Endodermal cell (in vitro differentiated cells): Measurements from ENCODE around the gene PPIL6. TPM values are rescaled to one million over a fixed set of nuclear protein-coding genes. Genes with fewer than 3 reads are reported as not detected.

ENCODE experiments used
- DNase-seq: peaks from one replicate; pipeline ENCODE4 v3.0.0-alpha.2; 2017
- H3K27ac ChIP-seq: 2 replicates; pipeline ENCODE4 v1.5.1; 2013; ENCODE audit warnings: mild to moderate bottlenecking, low read depth, low read length, moderate library complexity
- H3K27me3 ChIP-seq: 2 replicates; pipeline ENCODE4 v1.6.1; 2013; ENCODE audit warnings: mild to moderate bottlenecking, low read length, moderate library complexity; ENCODE audit not compliant: insufficient read depth, control insufficient read depth, poor library complexity, severe bottlenecking
- H3K36me3 ChIP-seq: 2 replicates; pipeline ENCODE4 v1.7.0; 2013; ENCODE audit warnings: mild to moderate bottlenecking, low read length, moderate library complexity; ENCODE audit not compliant: control insufficient read depth, insufficient read depth
- H3K4me1 ChIP-seq: one replicate; pipeline ENCODE4 v1.7.0; 2013; ENCODE audit warnings: low read length; ENCODE audit not compliant: control insufficient read depth, insufficient read depth
- H3K4me3 ChIP-seq: 2 replicates; pipeline ENCODE4 v1.5.1; 2013; ENCODE audit warnings: mild to moderate bottlenecking, low read length, moderate library complexity
- H3K9ac ChIP-seq: 2 replicates; pipeline ENCODE4 v1.6.1; 2013; ENCODE audit warnings: mild to moderate bottlenecking, low read length, moderate library complexity; ENCODE audit not compliant: poor library complexity, severe bottlenecking; ENCODE audit errors: extremely low read depth
- H3K9me3 ChIP-seq: 2 replicates; pipeline ENCODE4 v1.6.1; 2013; ENCODE audit warnings: mild to moderate bottlenecking, low read length, moderate library complexity; ENCODE audit not compliant: control insufficient read depth
- H3K27ac Mint-ChIP-seq: 2 replicates; pipeline ENCODE4 v1.8.0; 2020; ENCODE audit warnings: mixed read lengths
- H3K27me3 Mint-ChIP-seq: 2 replicates; pipeline ENCODE4 v1.8.0; 2021; ENCODE audit warnings: mild to moderate bottlenecking, mixed read lengths; ENCODE audit not compliant: insufficient read depth
- H3K36me3 Mint-ChIP-seq: 2 replicates; pipeline ENCODE4 v1.8.0; 2020; ENCODE audit warnings: low read depth, mixed read lengths
- H3K4me1 Mint-ChIP-seq: 2 replicates; pipeline ENCODE4 v1.8.0; 2020; ENCODE audit warnings: mixed read lengths
- H3K4me3 Mint-ChIP-seq: 2 replicates; pipeline ENCODE4 v1.8.0; 2020; ENCODE audit warnings: mild to moderate bottlenecking, moderate library complexity, mixed read lengths
- H3K9me3 Mint-ChIP-seq: 2 replicates; pipeline ENCODE4 v1.8.0; 2020; ENCODE audit warnings: mild to moderate bottlenecking, mixed read lengths
- CTCF ChIP-seq: fragments of 200-600 bp; sonication (generic); conservative IDR thresholded peaks from 2 replicates; pipeline ENCODE4 v1.5.0; 2021; ENCODE audit warnings: antibody characterized with exemption, mild to moderate bottlenecking
- WGBS, 2 experiments: methylation state at CpG; one replicate each; pipeline versions ENCODE4 v1.1.5 to v1.1.7; 2013; ENCODE audit warnings: missing lambda C conversion rate in 2 of 2, mixed read lengths in 1 of 2; ENCODE audit not compliant: insufficient coverage in 1 of 2, insufficient read length in 1 of 2; 5-methylcytosine and 5-hydroxymethylcytosine counted together
- total RNA-seq, 2 donors: library from RNA; stranded (reverse); fragmentation: NEBNext Ultra II Directional in 1 of 2; extraction: Animal tissue kit (Norgen Biotek cat#: 25700) in 1 of 2; gene quantifications; 2 replicates in 1 of 2; 3 replicates in 1 of 2; pipeline ENCODE4 v1.2.1, GENCODE V29; 2021

The PPIL6 gene
- total RNA-seq, 2 donors from 2014 or later: 2.2 to 2.9 TPM

- Mint-ChIP-seq H3K4me1 (peaks cover 9% of the 10 kb centered on the region), H3K36me3 (peaks cover 14% of the 10 kb centered on the region), H3K27me3 (peaks cover 14% of the 10 kb centered on the region), H3K9me3 (no peaks in the 10 kb centered on the region), H3K27ac (no peak overlapping the region), H3K4me3 (no peak overlapping the region)
- DNase-seq: no peak
- WGBS, 2 experiments: 97 to 100% methylated on average over 1 to 3 of the region's 3 CpGs
- TF ChIP-seq CTCF: no peak
- no peak overlapping the region for H3K4me3 ChIP-seq
- H3K9me3 ChIP-seq: no peaks in the 10 kb centered on the region
- H3K27me3 ChIP-seq: peaks cover 17% of the 10 kb centered on the region
- H3K27ac ChIP-seq: no peak overlapping the region
- H3K9ac ChIP-seq: no peak overlapping the region
- H3K4me1 ChIP-seq: no peaks in the 10 kb centered on the region
- peaks cover 14% of the 10 kb centered on the region for H3K36me3 ChIP-seq
These were observed 45.0 kb upstream of the PPIL6 start for GRCh38 chr6:109485266-109485935.

- H3K27me3 Mint-ChIP-seq: peaks cover 14% of the 10 kb centered on the region
- 85 to 92% methylated on average over 3 of the region's 3 CpGs for WGBS, 2 experiments
- H3K9ac ChIP-seq: no peak overlapping the region
These were observed 43.7 kb upstream of the PPIL6 start for GRCh38 chr6:109484122-109484521.

GRCh38 chr6:109483735-109484057 is 43.3 kb upstream of the PPIL6 start:
- Mint-ChIP-seq H3K36me3 (peaks cover 21% of the 10 kb centered on the region), H3K4me1 (peaks cover 20% of the 10 kb centered on the region), H3K27me3 (peaks cover 14% of the 10 kb centered on the region), H3K9me3 (no peaks in the 10 kb centered on the region), H3K27ac (no peak overlapping the region), H3K4me3 (peak overlapping the region; percentile 80)
- H3K9me3 ChIP-seq: peaks cover 6% of the 10 kb centered on the region
- no peak overlapping the region for H3K27ac ChIP-seq
- peaks cover 24% of the 10 kb centered on the region for H3K36me3 ChIP-seq
- no peak for DNase-seq
- H3K27me3 ChIP-seq: peaks cover 17% of the 10 kb centered on the region
- no peak overlapping the region for H3K9ac ChIP-seq
- peak overlapping the region; percentile 76 for H3K4me3 ChIP-seq
- 17 to 30% methylated on average over 4 to 6 of the region's 6 CpGs for WGBS, 2 experiments
- TF ChIP-seq CTCF: no peak
- H3K4me1 ChIP-seq: no peaks in the 10 kb centered on the region

More at GRCh38 chr6:109484122-109484521, 43.7 kb upstream of the PPIL6 start:
- Histone ChIP-seq H3K27ac (no peak overlapping the region), H3K9me3 (peaks cover 2% of the 10 kb centered on the region), H3K36me3 (peaks cover 20% of the 10 kb centered on the region), H3K4me3 (peak overlapping the region; percentile 76), H3K27me3 (peaks cover 17% of the 10 kb centered on the region), H3K4me1 (no peaks in the 10 kb centered on the region)
- Mint-ChIP-seq H3K36me3 (peaks cover 21% of the 10 kb centered on the region), H3K4me3 (peak overlapping the region; percentile 80), H3K27ac (no peak overlapping the region), H3K4me1 (peaks cover 16% of the 10 kb centered on the region), H3K9me3 (no peaks in the 10 kb centered on the region)
- no peak for DNase-seq
- no peak for TF ChIP-seq CTCF
